Endothelial cell of umbilical vein (primary cell): ENCODE measurements around the gene DDX56. TPM values are rescaled to one million over a fixed set of nuclear protein-coding genes. Genes with fewer than 3 reads are reported as not detected.

ENCODE experiments used
- BruUV-seq: library from RNA; stranded (reverse); fragments of 400-500 nt; replicated peaks from 2 replicates; lab custom pipeline; 2021; lab: Mats Ljungman, UMichigan
- CTCF ChIA-PET: fragments of 300-600, 350-600 bp; sonication (Branson Sonifier 250); formaldehyde crosslinking; loops from one replicate; lab custom pipeline; 2021; ENCODE audit warnings: antibody characterized with exemption, inconsistent platforms; lab: Charles Lee
- POLR2A ChIA-PET: fragments of 300-600, 350-600 bp; sonication (Branson Sonifier 250); formaldehyde crosslinking; loops from one replicate; lab custom pipeline; 2021; ENCODE audit warnings: antibody characterized with exemption, inconsistent platforms; lab: Charles Lee
- DNase-seq: peaks from one replicate; pipeline ENCODE4 v3.0.0-alpha.2; 2011; ENCODE audit warnings: low read depth, low spot score
- FAIRE-seq: peaks from 2 replicates; lab custom pipeline; 2011; peaks lifted over from hg19 to GRCh38; lab: Jason Lieb, UNC
- H2AFZ ChIP-seq: 2 replicates; pipeline ENCODE4 v1.6.0; 2012; ENCODE audit warnings: low read depth, low read length, control low read depth, inconsistent platforms
- H3K27ac ChIP-seq: 2 replicates; pipeline ENCODE4 v1.5.1; 2011; ENCODE audit warnings: low read depth, mild to moderate bottlenecking, control low read depth, low read length, moderate library complexity; ENCODE audit not compliant: insufficient read depth
- H3K27me3 ChIP-seq, 2 experiments: 2 replicates each; pipeline versions ENCODE4 v1.6.0 to v1.6.1; 2011; ENCODE audit warnings: low read length in 2 of 2, mixed read lengths in 1 of 2; ENCODE audit not compliant: control insufficient read depth in 2 of 2, insufficient read depth in 2 of 2
- H3K36me3 ChIP-seq, 2 experiments: 2 replicates in 1 of 2; 3 replicates in 1 of 2; pipeline ENCODE4 v1.5.1; 2011; ENCODE audit warnings: low read length in 2 of 2, mild to moderate bottlenecking in 1 of 2, moderate library complexity in 1 of 2; ENCODE audit not compliant: control insufficient read depth in 2 of 2, insufficient read depth in 2 of 2; ENCODE audit errors: extremely low read depth in 1 of 2
- H3K4me1 ChIP-seq: 3 replicates; pipeline ENCODE4 v1.5.1; 2011; ENCODE audit warnings: mild to moderate bottlenecking, low read length; ENCODE audit not compliant: control insufficient read depth, insufficient read depth; ENCODE audit errors: extremely low read depth
- H3K4me2 ChIP-seq: 2 replicates; pipeline ENCODE4 v1.6.1; 2011; ENCODE audit warnings: low read length, control low read depth, mixed read lengths; ENCODE audit not compliant: insufficient read depth
- H3K4me3 ChIP-seq, 3 experiments: fragments of 200-600 bp in 1 of 3; sonication (generic), shearing (Covaris generic) in 1 of 3; replicated peaks in 1 of 3; 2 replicates each; pipeline ENCODE4 v1.5.1; 2011 to 2016; ENCODE audit warnings: control low read depth in 3 of 3, low read length in 3 of 3, mild to moderate bottlenecking in 2 of 3, inconsistent platforms in 1 of 3, low read depth in 1 of 3, moderate library complexity in 1 of 3; ENCODE audit not compliant: insufficient read depth in 1 of 3
- H3K79me2 ChIP-seq: 2 replicates; pipeline ENCODE4 v1.6.0; 2012; ENCODE audit warnings: low read length, inconsistent platforms; ENCODE audit not compliant: control insufficient read depth, insufficient read depth
- H3K9ac ChIP-seq: replicated peaks from 2 replicates; pipeline ENCODE3; 2011; ENCODE audit warnings: low read length, control low read depth; ENCODE audit not compliant: insufficient read depth; ENCODE audit errors: extremely low read depth
- H3K9me1 ChIP-seq: replicated peaks from 3 replicates; pipeline ENCODE4 v1.6.0; 2011; ENCODE audit warnings: mild to moderate bottlenecking, low read length; ENCODE audit not compliant: control insufficient read depth, insufficient read depth; ENCODE audit errors: extremely low read depth
- H3K9me3 ChIP-seq: replicated peaks from 2 replicates; pipeline ENCODE4 v1.5.1; 2012; ENCODE audit warnings: low read length, inconsistent platforms; ENCODE audit not compliant: control insufficient read depth, insufficient read depth
- H4K20me1 ChIP-seq: replicated peaks from 2 replicates; pipeline ENCODE3; 2011; ENCODE audit warnings: mild to moderate bottlenecking, low read length; ENCODE audit not compliant: control insufficient read depth, insufficient read depth; ENCODE audit errors: extremely low read depth
- CTCF ChIP-seq, 2 donors: IDR thresholded peaks; 1 replicate in 1 of 2; 2 replicates in 1 of 2; pipeline ENCODE4 v1.5.1; 2011; ENCODE audit warnings: low read length in 2 of 2, mild to moderate bottlenecking in 2 of 2, moderate library complexity in 2 of 2, control low read depth in 1 of 2, inconsistent platforms in 1 of 2, low read depth in 1 of 2; ENCODE audit not compliant: insufficient read depth in 1 of 2; ENCODE audit errors: extremely low read depth in 1 of 2
- GATA2 ChIP-seq: IDR thresholded peaks from 2 replicates; pipeline ENCODE4 v1.7.0; 2011; ENCODE audit warnings: low read depth, mild to moderate bottlenecking, moderate library complexity, mixed read lengths, low read length; ENCODE audit not compliant: insufficient read length, insufficient read depth
- JUN ChIP-seq: IDR thresholded peaks from 2 replicates; pipeline ENCODE4 v1.6.1; 2011; ENCODE audit warnings: borderline replicate concordance, low read depth; ENCODE audit not compliant: insufficient read length, insufficient read depth
- MAX ChIP-seq: IDR thresholded peaks from 2 replicates; pipeline ENCODE4 v1.6.1; 2011; ENCODE audit not compliant: insufficient read depth, insufficient read length
- POLR2A ChIP-seq: IDR thresholded peaks from 2 replicates; pipeline ENCODE4 v1.6.1; 2012; ENCODE audit warnings: low read depth, mild to moderate bottlenecking, control low read depth, low read length
- POLR2AphosphoS5 ChIP-seq: IDR thresholded peaks from 2 replicates; pipeline ENCODE4 v1.6.1; 2012; ENCODE audit warnings: low read depth, mild to moderate bottlenecking, control low read depth, low read length, moderate library complexity; ENCODE audit not compliant: insufficient read depth
- dilution Hi-C: fragments of 300-500 bp; cut with MboI; formaldehyde crosslinking; loops from one replicate; pipeline ENCODE4 v1.15.0; 2019; ENCODE audit warnings: low sequenced_read_pairs; ENCODE audit not compliant: extremely low pct_ligation_motif_present
- intact Hi-C: fragments of 100-400 bp; cut with micrococcal nuclease; formaldehyde crosslinking; loops from one replicate; pipeline ENCODE4 v1.10.0; 2022
- polyA plus RNA-seq, 4 experiments: library from polyadenylated mRNA; depleted of rRNA in 3 of 4; stranded (reverse) in 3 of 4; unstranded in 1 of 4; fragments of >200 nt; gene quantifications; 2 replicates each; pipeline versions ENCODE4 v1.2.1 to v1.2.3, GENCODE V29; 2011 to 2012; ENCODE audit warnings: missing spikeins in 1 of 4
- total RNA-seq: library from RNA; stranded (reverse); gene quantifications from 2 replicates; pipeline ENCODE4 v1.2.3, GENCODE V29; 2021

DDX56 gene
- total and polyA plus RNA-seq, 2 donors (not counting 3 experiments of a cell fraction or from before 2014, with no cell fraction given) = 94.7 to 96.6 TPM

GRCh38 chr7:44572771-44573170, 937 bp downstream of the DDX56 start:
- H3K4me1 ChIP-seq = peaks cover 9% of the 10 kb centered on the region
- H3K4me3 ChIP-seq = peak overlapping the region; percentile 36 to 77 (median 54)
- H3K27me3 ChIP-seq = no peaks in the 10 kb centered on the region
- no TSS peak for BruUV-seq
- H3K9me1 ChIP-seq = no peaks in the 10 kb centered on the region
- peak overlapping the region; percentile 80 for H3K9ac ChIP-seq
- H2AFZ ChIP-seq = no peak overlapping the region
- no peak for FAIRE-seq
- TF ChIP-seq POLR2A = no peak
- TF ChIP-seq CTCF (IDR thresholded peaks at IDR 0.05; ENCODE audit: extremely low read depth in 1 of 2, insufficient read depth in 1 of 2, low read depth in 1 of 2, low read length in 2 of 2) = no peak
- TF ChIP-seq MAX = no peak
- no peak for TF ChIP-seq POLR2AphosphoS5
- TF ChIP-seq JUN = no peak
- no peak for TF ChIP-seq GATA2
- intact Hi-C loops = loop anchor here (5.0 kb wide), 1 partner anchor 315 kb away; no protein-coding TSS in a partner anchor
- peaks cover 26% of the 10 kb centered on the region for H3K79me2 ChIP-seq
- H3K36me3 ChIP-seq = peaks cover 27 to 39% of the 10 kb centered on the region in 2 experiments
- H3K4me2 ChIP-seq = peak overlapping the region; percentile 88
- DNase-seq = no peak
- CTCF ChIA-PET = interaction anchor here (1.0 to 1.4 kb wide), 2 partner anchors 10 to 38 kb away, joined by 3 to 6 read pairs; partner anchors contain the start of gene TMED4
- POLR2A ChIA-PET = no interaction called here
- peak overlapping the region; percentile 73 for H3K27ac ChIP-seq
- no peaks in the 10 kb centered on the region for H3K9me3 ChIP-seq
- no peaks in the 10 kb centered on the region for H4K20me1 ChIP-seq
- dilution Hi-C loops = no loop called here
